Measurements from ENCODE around the gene EIF3F. TPM values are rescaled to one million over a fixed set of nuclear protein-coding genes. Genes with fewer than 3 reads are reported as not detected.
A peak's percentile ranks its signal among the peaks of the same experiment; 100 is the strongest.

The EIF3F gene
- polyA plus RNA-seq, 3 donors = 179 to 286 (median 243) TPM

- no peaks in the 10 kb centered on the region for H4K20me1 ChIP-seq (ENCODE audit: insufficient read depth, low read length)
- H3K9me3 ChIP-seq (replicated peaks in 1 of 2; ENCODE audit: control insufficient read depth in 1 of 2, insufficient read depth in 1 of 2, low read length in 2 of 2) = no peaks in the 10 kb centered on the region
- H3K9ac ChIP-seq (ENCODE audit: insufficient read depth, low read length, poor library complexity, severe bottlenecking) = no peak overlapping the region
- H3K4me2 ChIP-seq (replicated peaks; ENCODE audit: extremely low read depth, low read length, poor library complexity, severe bottlenecking) = no peak overlapping the region
- H3K27ac ChIP-seq (ENCODE audit: low read depth in 1 of 2, low read length in 2 of 2) = no peak overlapping the region
- H2AFZ ChIP-seq (ENCODE audit: insufficient read depth, low read depth, low read length, poor library complexity, severe bottlenecking) = no peak overlapping the region
- DNase-seq = no peak
- H3K4me1 Mint-ChIP-seq = peaks cover 9% of the 10 kb centered on the region
- no peaks in the 10 kb centered on the region for H3K36me3 ChIP-seq (replicated peaks in 1 of 2; ENCODE audit: control insufficient read depth in 1 of 2, insufficient read depth in 2 of 2, low read length in 2 of 2)
- no peak overlapping the region for H3K4me3 Mint-ChIP-seq
- no peaks in the 10 kb centered on the region for H3K4me1 ChIP-seq (ENCODE audit: control insufficient read depth in 1 of 2, insufficient read depth in 2 of 2, low read length in 2 of 2)
- WGBS (ENCODE audit: insufficient coverage) = 90% methylated on average over 2 of the region's 4 CpGs
- no peaks in the 10 kb centered on the region for H3K36me3 Mint-ChIP-seq
- peaks cover 6 to 11% (median 8%) of the 10 kb centered on the region in 3 donors for H3K27me3 Mint-ChIP-seq (ENCODE audit: low read depth in 3 of 3)
- no peak overlapping the region for H3K4me3 ChIP-seq (replicated peaks in 1 of 3; ENCODE audit: low read depth in 2 of 3, low read length in 3 of 3)
- H3K79me2 ChIP-seq (ENCODE audit: insufficient read depth, low read length) = no peaks in the 10 kb centered on the region
- TF ChIP-seq, protein P1, sequence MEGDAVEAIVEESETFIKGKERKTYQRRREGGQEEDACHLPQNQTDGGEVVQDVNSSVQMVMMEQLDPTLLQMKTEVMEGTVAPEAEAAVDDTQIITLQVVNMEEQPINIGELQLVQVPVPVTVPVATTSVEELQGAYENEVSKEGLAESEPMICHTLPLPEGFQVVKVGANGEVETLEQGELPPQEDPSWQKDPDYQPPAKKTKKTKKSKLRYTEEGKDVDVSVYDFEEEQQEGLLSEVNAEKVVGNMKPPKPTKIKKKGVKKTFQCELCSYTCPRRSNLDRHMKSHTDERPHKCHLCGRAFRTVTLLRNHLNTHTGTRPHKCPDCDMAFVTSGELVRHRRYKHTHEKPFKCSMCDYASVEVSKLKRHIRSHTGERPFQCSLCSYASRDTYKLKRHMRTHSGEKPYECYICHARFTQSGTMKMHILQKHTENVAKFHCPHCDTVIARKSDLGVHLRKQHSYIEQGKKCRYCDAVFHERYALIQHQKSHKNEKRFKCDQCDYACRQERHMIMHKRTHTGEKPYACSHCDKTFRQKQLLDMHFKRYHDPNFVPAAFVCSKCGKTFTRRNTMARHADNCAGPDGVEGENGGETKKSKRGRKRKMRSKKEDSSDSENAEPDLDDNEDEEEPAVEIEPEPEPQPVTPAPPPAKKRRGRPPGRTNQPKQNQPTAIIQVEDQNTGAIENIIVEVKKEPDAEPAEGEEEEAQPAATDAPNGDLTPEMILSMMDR (IDR thresholded peaks at IDR 0.05) = no peak
- no peaks in the 10 kb centered on the region for H3K9me3 Mint-ChIP-seq
- H3K27ac Mint-ChIP-seq = peak overlapping the region in 1 of 7 donors; percentile 18
- H3K27me3 ChIP-seq (ENCODE audit: control insufficient read depth in 2 of 2, insufficient read depth in 2 of 2, low read length in 2 of 2) = peaks cover 0 to 10% of the 10 kb centered on the region in 2 donors
- intact Hi-C loops (cut with micrococcal nuclease) = no loop called here
Observed at GRCh38 chr11:8028766-8029165, 41.6 kb downstream of the EIF3F start.

GRCh38 chr11:8030526-8031247, 43.5 kb downstream of the EIF3F start:
- Histone ChIP-seq H3K9me3 (replicated peaks in 1 of 2; ENCODE audit: control insufficient read depth in 1 of 2, insufficient read depth in 1 of 2, low read length in 2 of 2) (no peaks in the 10 kb centered on the region), H3K36me3 (replicated peaks in 1 of 2; ENCODE audit: control insufficient read depth in 1 of 2, insufficient read depth in 2 of 2, low read length in 2 of 2) (no peaks in the 10 kb centered on the region), H3K79me2 (ENCODE audit: insufficient read depth, low read length) (no peaks in the 10 kb centered on the region), H3K27me3 (ENCODE audit: control insufficient read depth in 2 of 2, insufficient read depth in 2 of 2, low read length in 2 of 2) (peaks cover 0 to 9% of the 10 kb centered on the region in 2 donors), H3K4me1 (ENCODE audit: control insufficient read depth in 1 of 2, insufficient read depth in 2 of 2, low read length in 2 of 2) (no peaks in the 10 kb centered on the region), H3K27ac (ENCODE audit: low read depth in 1 of 2, low read length in 2 of 2) (no peak overlapping the region), H3K4me3 (replicated peaks in 1 of 3; ENCODE audit: low read depth in 2 of 3, low read length in 3 of 3) (no peak overlapping the region), H2AFZ (ENCODE audit: insufficient read depth, low read depth, low read length, poor library complexity, severe bottlenecking) (no peak overlapping the region), H4K20me1 (ENCODE audit: insufficient read depth, low read length) (no peaks in the 10 kb centered on the region), H3K4me2 (replicated peaks; ENCODE audit: extremely low read depth, low read length, poor library complexity, severe bottlenecking) (no peak overlapping the region), H3K9ac (ENCODE audit: insufficient read depth, low read length, poor library complexity, severe bottlenecking) (no peak overlapping the region)
- 87% methylated on average over 6 of the region's 8 CpGs for WGBS (ENCODE audit: insufficient coverage)
- Mint-ChIP-seq H3K4me3 (no peak overlapping the region), H3K9me3 (no peaks in the 10 kb centered on the region), H3K36me3 (no peaks in the 10 kb centered on the region), H3K4me1 (peaks cover 9% of the 10 kb centered on the region), H3K27ac (no peak overlapping the region), H3K27me3 (ENCODE audit: low read depth in 3 of 3) (peaks cover 8 to 13% (median 11%) of the 10 kb centered on the region in 3 donors)
- DNase-seq = no peak
- TF ChIP-seq, protein P1 (IDR thresholded peaks at IDR 0.05) = no peak
- intact Hi-C loops (cut with micrococcal nuclease) = no loop called here
